NCI-H187 treated with DMSO at 0.1 percent for 48 hours (cell line): ENCODE results near the gene NTNG2.
A peak's percentile ranks its signal among the peaks of the same experiment; 100 is the strongest.

Experiments used
- DNase-seq: peaks from one replicate; lab custom pipeline; 2025; lab: John Stamatoyannopoulos, UW

Gene NTNG2

DNA sequence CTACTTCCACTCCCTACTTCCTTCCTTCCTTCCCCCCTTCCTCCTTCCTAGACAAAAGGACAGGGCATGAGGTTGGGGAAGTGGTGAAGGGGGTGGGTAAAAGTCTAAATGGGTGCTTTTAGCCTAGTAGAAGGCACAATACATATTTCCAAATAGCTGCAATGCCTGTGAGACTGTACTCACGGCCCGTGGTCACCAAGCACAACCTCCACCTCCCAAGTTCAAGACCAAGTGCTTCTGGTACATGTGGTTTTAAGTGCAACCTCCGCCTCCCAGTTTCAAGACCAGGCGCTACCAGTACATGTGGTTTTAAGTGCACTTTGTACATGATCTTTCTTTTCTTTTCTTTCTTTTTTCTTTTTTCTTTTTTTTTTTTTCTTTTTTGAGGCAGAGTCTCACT, 14.5 kb upstream of the NTNG2 start:
- no peak for DNase-seq

DNA sequence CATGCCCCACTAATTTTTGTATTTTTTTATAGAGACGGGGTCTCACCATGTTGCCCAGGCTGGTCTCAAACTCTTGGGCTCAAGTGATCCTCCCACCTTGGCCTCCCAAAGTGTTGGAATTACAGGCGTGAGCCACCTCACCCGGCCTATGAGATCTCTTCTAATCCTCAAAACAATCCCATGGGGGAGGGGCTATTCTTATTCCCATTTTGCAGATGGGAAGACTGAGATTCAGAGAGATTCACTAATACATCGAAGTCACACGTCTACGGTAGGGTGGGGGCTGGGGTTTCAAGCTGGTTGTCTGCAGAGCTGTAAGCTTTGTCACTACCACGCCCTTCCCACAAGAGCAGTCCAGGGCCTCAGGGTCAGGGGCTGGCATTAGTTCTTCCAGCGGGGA, 14.0 kb upstream of the NTNG2 start:
- DNase-seq = no peak

- no peak for DNase-seq
These were observed 11.6 kb upstream of the NTNG2 start for GRCh38 chr9:132150256-132150655.

- DNase-seq = no peak
These were observed 10.7 kb upstream of the NTNG2 start for GRCh38 chr9:132151118-132151517.

DNA sequence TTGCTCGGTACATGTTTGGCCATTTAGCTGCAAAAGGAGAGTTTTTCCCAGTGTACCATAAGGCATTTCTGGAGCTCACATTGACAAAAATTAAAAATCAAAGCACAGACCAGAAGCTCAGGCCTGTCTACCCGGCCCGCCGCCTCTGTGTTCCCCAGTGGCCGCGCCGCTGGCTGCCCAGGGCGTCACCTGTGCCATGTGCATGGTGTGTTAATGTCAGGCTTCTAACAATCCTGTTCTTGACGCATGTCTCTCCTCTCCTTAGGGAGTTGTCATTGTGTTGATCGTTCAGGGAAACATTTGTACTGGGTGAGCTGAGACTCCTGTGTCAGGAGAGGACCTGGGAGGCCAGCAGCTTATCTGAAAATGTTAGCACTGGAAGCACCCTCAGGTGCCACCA, 9.6 kb upstream of the NTNG2 start:
- DNase-seq = no peak

- no peak for DNase-seq
These were observed 6.8 kb upstream of the NTNG2 start for GRCh38 chr9:132154863-132155567.

GRCh38 chr9:132155568-132155895, 6.3 kb upstream of the NTNG2 start:
- no peak for DNase-seq

- no peak for DNase-seq
These were observed 5.6 kb upstream of the NTNG2 start for GRCh38 chr9:132156262-132156661.

GRCh38 chr9:132157347-132158116, 4.3 kb upstream of the NTNG2 start:
- DNase-seq = no peak

GRCh38 chr9:132160802-132161742, 786 bp upstream of the NTNG2 start:
- no peak for DNase-seq

DNA sequence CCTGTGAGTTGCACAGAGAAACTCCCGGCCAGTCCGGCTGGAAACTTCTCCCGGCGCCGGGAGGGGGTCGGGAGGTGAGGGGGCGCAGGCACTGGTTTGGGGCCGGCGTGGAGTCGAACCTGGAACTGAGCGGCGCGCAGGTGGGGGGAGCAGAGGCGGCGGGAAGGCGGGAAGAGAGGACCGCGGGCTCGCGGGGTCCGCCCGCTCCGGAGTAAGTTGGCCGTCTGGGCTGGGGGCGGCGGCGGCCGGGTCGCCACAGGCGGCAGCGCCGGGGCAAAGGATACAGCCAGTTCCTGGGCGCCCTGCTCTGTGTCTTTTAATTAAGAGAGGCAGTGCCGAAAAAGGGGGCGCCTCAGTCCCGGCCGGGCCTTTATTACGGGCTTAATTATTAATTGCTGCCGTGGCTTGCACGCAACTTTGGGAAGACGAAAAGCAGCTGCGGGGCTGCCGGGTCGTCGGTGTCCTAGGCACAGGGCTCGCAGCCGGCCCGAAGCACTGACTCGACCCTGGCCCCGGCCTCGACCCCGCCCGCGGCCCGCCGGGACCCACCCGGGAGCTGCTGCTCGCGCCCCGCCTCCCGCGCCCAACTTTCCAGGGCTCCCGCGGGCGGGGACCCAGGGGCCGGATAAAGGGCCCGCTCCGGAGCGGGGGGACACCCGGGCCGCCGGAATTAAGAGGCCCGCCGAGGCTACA, 1.1 kb downstream of the NTNG2 start:
- DNase-seq = no peak

- no peak for DNase-seq
These were observed 1.6 kb downstream of the NTNG2 start for GRCh38 chr9:132163457-132163875.

DNA sequence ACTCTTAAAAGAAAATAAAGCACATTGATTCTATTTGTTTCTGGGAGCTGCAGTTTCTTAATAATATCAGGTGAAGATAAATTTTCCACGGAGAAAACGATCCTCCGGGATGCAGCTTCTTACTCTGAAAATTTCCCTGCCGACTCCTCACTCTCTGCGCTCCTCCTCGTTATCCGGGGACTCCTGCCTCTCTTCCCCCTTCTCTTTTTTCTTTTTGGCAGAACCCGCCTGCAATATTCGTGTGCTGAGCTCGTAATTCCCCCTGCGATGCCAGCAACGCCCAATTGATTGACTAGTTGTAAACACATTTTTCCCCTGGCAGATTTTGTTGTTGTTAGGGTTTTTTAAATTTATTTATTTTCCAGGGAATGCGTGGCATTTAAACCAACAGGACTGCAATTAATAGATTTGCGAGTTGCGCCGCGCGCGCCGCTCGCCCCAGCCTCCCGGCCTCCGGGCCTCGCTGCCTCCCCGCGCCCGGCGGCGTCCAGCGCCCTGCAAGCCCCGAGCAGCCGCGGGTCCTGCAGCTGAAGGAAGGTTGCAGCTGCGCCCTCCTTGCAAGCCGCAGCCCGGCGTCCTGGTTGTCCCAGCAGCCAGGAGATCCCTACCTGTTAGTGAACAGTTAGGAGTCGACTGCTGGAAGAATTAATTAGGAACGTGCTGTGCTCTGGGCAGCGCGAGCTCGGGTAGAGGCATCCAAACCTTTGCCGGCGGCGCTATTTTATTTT, 2.2 kb downstream of the NTNG2 start:
- no peak for DNase-seq

- DNase-seq = no peak
These were observed 2.9 kb downstream of the NTNG2 start for GRCh38 chr9:132164604-132165362.

DNA sequence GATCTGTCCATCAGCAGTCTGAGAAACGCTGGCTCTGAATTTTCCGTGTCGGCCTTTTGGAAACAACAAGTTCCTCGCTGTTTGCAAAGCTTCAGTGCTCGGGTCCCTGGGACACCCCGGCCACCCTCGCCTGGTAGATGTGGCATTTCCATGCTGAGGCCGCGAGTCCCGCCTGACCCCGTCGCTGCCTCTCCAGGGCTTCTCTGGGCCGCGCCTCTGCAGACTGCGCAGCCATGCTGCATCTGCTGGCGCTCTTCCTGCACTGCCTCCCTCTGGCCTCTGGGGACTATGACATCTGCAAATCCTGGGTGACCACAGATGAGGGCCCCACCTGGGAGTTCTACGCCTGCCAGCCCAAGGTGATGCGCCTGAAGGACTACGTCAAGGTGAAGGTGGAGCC, 4.7 kb downstream of the NTNG2 start:
- no peak for DNase-seq

DNA sequence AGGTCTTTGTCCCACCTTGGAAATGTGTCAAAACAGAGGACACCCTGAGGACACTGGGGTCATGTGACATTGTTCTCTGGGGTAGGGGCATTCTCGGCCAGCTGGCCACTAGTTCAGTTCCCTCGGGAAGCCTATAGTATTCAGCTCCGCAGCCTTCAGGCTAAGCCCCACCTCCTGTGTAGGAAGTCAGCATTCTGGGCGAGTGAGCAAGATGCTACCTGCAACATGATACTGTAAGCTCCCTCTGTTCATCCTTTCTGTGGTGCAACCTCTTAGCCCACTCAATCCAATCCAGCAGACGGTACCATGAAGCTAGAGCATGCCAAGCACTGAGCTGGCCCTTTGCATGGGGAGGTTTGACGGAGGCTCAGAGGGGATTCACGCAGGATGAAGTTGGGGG, 5.3 kb downstream of the NTNG2 start:
- DNase-seq = peak; percentile 15

- no peak for DNase-seq
These were observed 6.5 kb downstream of the NTNG2 start for GRCh38 chr9:132168347-132168746.

- DNase-seq = no peak
These were observed 7.0 kb downstream of the NTNG2 start for GRCh38 chr9:132168851-132169250.

- DNase-seq = no peak
These were observed 8.0 kb downstream of the NTNG2 start for GRCh38 chr9:132169672-132170392.

DNA sequence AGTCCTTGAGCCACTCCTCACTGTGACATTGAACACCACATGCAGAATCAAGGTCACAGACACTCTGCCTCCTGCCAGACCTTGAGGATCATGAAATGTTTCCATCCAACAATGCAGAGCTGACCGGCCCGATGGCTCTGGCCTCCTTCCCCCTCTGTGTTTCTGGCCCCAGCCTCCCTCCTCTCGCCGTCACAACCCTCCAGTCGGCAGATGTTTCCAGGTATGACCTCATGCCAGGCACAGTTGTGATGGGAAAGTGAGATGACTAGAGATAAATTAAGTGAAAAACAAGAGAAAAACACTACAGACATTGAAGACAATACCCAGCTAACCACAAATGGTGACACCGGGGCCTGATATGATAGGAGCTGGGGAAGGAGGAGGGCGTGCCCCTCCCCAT, 9.8 kb downstream of the NTNG2 start:
- no peak for DNase-seq
